SU-DHL-6 (cell line): ENCODE measurements around the gene FTCD.

Experiments
- EZH2phosphoT487 ChIP-seq: fragments of 200-600 bp; sonication (generic), shearing (Covaris generic); conservative IDR thresholded peaks from 2 replicates; pipeline ENCODE4 v1.6.1; 2018; ENCODE audit warnings: mild to moderate bottlenecking, antibody characterized with exemption, low read length, moderate library complexity, mixed read lengths
- TF ChIP-seq, protein P1 (sequence below): fragments of 200-600 bp; sonication (generic); IDR thresholded peaks from one replicate; pipeline ENCODE4 v1.5.1; 2017; ENCODE audit warnings: antibody characterized with exemption, mild to moderate bottlenecking, low read length, moderate library complexity; ENCODE audit not compliant: insufficient read depth, poor library complexity, severe bottlenecking

DNA sequence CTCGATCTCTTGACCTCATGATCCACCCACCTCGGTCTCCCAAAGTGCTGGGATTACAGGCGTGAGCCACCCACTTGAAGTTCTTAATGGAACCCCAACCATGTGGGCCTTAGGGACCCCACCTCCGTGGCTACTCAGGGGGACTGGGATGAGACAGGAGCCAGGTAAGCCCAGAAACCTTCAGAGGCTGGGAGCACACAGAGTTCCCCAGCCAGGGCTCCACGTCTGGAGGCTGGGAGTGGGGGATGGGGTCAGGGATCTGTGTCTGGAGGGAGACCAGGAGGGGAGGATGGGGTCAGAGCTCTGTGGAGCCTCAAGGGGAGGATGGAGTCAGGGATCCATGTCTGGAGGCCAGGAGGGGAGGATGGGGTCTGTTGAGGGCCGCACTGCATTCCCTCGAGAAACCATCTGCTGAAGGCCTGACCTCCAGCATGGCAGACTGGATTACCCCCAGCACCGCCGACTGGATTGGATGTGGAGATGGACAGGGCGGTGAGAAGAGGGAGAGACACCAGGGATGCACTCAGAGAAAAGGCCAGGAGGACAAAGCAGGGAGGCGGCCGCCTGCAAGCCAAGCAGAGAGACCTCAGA, 2.1 kb upstream of the FTCD start:
- TF ChIP-seq, protein P1, sequence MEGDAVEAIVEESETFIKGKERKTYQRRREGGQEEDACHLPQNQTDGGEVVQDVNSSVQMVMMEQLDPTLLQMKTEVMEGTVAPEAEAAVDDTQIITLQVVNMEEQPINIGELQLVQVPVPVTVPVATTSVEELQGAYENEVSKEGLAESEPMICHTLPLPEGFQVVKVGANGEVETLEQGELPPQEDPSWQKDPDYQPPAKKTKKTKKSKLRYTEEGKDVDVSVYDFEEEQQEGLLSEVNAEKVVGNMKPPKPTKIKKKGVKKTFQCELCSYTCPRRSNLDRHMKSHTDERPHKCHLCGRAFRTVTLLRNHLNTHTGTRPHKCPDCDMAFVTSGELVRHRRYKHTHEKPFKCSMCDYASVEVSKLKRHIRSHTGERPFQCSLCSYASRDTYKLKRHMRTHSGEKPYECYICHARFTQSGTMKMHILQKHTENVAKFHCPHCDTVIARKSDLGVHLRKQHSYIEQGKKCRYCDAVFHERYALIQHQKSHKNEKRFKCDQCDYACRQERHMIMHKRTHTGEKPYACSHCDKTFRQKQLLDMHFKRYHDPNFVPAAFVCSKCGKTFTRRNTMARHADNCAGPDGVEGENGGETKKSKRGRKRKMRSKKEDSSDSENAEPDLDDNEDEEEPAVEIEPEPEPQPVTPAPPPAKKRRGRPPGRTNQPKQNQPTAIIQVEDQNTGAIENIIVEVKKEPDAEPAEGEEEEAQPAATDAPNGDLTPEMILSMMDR, result no peak
- TF ChIP-seq EZH2phosphoT487, result no peak
